ENCODE measurements around the gene RNU7-1.

DNA sequence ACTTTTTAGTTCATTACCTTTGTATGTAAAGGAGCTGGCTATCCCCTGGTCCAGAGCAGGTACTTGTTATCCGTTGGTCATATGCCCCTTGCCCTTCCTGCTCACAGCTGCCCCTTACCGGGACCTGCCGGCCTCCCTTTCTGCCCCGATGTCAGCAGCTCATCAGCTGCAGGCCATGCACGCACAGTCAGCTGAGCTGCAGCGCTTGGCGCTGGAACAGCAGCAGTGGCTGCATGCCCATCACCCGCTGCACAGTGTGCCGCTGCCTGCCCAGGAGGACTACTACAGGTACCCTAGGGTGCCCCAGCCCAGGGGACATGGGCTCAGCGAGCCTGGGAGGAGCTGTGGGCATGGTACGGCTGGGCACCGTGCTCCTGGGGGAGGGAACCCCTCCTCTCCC, 2.3 kb upstream of the RNU7-1 start:
- TF ChIP-seq, protein P1, sequence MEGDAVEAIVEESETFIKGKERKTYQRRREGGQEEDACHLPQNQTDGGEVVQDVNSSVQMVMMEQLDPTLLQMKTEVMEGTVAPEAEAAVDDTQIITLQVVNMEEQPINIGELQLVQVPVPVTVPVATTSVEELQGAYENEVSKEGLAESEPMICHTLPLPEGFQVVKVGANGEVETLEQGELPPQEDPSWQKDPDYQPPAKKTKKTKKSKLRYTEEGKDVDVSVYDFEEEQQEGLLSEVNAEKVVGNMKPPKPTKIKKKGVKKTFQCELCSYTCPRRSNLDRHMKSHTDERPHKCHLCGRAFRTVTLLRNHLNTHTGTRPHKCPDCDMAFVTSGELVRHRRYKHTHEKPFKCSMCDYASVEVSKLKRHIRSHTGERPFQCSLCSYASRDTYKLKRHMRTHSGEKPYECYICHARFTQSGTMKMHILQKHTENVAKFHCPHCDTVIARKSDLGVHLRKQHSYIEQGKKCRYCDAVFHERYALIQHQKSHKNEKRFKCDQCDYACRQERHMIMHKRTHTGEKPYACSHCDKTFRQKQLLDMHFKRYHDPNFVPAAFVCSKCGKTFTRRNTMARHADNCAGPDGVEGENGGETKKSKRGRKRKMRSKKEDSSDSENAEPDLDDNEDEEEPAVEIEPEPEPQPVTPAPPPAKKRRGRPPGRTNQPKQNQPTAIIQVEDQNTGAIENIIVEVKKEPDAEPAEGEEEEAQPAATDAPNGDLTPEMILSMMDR (IDR thresholded peaks at IDR 0.05): no peak
- TF ChIP-seq POLR2A (IDR thresholded peaks at IDR 0.05): no peak
